NCI-H128 (cell line): ENCODE measurements around the gene SHISA6.

Experiments used
- DNase-seq: peaks from one replicate; lab custom pipeline; 2025; ENCODE audit not compliant: unreplicated experiment; lab: John Stamatoyannopoulos, UW

Gene SHISA6

DNA sequence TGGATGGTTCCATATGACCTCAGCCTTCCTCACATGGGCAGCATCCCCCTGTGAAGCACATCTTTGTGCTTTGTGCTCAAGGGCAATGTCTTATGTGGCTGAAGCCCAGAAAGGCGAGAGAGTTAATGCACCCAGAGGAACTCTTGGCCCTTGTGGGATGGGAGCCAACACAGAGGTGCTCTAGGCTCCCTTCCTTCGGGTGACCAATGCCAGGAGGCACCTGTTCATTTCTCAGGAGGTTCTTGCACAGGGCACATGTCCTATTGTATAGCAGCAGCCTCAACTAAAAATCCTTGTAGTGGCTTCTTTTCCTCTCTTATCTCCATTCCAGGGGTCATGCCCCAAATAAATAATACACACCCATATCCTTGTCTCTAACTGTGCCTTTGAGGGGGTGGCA, 273.6 kb downstream of the SHISA6 start:
- no peak for DNase-seq

DNA sequence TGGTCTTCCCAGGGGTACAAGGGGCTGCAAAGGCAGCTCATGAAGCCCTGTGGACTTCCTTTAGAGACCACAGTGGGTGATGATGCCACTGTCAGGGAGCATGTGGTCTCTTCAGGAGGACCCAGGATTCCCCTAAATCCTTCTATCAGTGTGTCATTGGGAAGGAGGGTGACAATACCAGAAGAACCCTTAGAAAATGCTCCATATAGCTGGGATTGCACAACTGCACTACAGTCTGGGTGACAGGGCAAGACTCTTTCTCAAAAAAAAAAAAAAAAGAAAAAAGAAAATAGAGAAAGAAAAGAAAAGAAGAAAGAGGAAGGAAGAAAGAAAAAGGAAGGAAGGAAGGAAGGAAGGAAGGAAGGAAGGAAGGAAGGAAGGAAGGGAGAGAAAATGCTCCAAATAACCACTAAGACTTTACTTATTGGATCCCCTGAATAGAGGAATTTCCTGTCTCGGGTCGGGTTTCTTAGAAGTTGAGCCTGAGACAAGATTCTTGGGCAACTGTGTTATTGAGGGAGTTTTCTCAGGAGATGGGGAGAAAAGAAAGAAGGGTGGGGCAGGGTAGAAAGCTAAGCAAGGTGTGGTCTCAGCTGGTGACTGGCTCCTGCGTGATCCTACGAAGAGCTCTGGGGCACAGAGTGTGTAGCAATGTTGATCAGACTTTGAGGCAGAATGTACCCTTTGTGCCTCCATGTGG, 274.1 kb downstream of the SHISA6 start:
- no peak for DNase-seq

DNA sequence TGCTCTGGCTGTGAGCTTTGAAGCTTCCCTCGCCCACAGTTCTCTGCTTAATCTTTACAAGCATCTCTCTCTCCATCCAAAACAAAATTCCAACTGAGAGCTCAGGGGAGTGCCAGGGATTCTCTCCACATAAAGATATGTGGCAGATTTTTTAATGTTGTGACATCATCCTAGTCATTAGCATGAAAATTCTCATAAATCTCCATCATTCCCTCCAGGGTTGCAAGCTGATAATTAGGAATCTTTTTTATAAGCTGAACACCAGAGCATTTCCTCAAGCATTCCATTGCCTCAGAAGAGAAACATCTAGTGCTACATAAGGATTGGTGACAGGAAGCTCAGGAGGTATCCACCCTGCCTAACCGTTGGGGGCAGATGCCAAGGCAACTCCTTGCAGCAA, 274.9 kb downstream of the SHISA6 start:
- DNase-seq: no peak

DNA sequence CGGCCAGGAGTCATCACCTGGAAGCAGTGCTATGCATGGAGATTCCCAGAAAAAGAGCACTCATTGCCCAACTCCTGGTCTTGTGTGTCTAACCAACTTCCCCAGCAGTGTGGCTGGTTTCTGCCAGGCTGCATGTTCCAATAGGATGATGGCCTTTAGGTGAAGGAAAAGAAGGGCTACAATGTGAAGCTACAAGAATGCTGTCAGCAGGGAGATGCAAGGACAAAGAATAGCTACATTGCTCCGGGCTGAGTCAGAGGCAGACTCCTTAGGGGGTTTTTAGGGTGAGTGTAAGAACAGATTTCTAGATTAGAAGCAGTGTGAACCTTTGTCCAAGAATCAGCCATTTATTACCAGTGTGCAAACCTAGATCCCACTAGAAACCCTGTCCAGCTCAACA, 294.2 kb downstream of the SHISA6 start:
- DNase-seq: no peak

DNA sequence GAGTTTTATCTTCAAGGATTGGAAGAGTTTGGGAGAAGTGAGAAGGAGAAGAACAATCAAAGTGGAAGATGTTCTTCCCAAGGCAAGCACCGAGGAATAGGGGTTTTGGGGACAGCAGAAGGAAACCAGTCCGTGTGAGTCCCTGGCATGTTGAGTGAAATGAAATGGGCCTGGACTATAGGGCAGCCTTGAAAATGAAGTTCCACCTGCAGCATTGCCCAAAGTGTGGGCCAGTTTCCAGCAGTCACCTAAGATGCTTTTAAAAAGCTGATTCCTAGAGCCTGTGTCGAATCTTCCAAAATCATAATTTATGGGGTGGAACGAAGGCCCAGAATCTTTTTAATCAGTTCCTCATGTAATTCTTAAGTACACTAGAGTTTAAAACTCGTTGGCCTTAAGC, 297.4 kb downstream of the SHISA6 start:
- no peak for DNase-seq

DNA sequence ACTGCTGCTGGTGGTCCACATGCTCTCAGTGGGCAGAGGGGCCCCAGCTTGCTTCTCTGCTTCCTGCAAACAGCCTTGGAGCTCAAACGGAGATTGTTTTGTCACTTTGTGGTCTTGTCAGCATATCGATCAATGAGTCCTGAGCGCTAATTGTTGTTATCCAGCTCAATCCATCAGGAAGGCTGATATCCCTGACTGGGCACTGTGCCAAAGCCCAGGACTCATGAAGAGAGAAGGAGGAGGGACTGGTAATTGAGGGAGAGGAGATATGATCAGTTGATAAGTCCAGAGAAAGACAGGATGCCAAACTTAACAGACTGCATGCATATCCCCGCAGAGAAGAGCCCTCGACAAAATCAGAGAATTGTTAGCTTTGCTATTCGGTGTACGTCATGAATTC, 298.6 kb downstream of the SHISA6 start:
- DNase-seq: no peak

DNA sequence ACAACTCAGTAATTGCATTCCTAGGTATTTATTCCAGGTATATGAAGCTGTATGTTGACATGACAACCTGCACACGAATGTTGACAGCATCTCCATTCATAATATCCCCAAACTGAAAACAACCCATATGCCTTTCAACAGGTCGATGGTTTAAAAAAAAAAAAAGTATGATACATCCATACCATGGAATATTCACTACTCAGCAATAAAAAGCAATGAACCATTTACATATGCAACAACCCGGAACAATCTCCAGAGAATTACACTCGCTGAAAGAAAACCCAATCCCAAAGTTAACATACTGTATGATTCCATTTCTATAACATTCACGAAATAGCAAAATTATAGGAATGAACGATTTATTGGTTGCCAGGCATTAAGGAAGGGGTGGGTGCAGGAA, 304.0 kb downstream of the SHISA6 start:
- no peak for DNase-seq

DNA sequence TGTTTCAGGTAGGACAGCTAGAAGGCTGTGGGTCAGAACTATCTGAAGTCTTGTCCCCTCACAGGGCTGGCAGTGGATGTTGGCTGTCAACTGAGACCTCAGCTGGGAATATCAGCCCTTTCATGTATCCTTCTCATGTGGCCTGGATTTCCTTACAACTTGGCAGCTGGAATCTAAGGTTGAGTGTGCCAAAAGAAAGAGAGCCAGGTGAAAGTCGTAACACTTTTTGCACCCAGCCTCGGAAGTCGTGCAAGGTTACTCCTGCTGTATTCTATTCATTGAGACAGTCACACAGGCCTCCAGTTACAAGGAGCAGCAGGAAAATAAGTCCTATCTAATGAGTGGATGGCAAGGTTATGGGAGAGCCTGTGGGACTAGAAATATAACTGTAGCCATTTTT, 304.7 kb downstream of the SHISA6 start:
- no peak for DNase-seq

DNA sequence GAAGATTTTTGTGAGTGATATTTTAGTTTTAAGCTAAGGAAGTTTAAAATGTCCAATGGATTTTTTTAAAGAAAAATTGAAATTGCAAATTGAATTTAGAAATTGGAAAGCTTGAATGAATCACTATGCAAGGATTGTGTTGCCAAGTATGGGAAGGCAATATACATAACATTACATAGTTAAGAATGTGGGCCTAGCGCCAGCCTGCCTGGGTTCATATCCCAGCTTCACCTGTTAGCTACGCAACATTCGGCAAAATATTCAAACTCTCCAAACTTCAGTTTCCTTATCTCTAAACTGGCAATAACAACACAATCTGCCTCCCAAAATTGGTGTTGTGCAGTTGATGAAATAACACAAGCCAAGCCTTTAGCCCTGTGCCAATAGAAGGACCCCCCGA, 306.8 kb downstream of the SHISA6 start:
- no peak for DNase-seq

DNA sequence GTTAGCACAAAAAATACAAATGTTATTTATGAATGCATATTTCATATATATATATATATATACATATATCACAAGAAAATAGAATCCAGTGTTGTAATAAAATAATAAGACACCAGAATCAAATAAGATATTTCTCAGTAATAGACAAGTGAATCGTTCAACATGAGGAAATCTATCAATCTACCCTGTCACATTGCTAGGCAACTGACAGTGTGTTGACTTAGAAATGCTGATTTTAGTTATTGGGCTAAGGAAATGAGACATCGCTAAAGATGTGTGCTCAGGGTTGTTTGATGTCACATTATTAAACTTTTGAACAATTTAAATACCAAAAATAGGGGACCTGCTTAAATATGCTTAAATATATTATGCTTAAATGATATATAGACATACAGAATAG, 307.4 kb downstream of the SHISA6 start:
- no peak for DNase-seq

DNA sequence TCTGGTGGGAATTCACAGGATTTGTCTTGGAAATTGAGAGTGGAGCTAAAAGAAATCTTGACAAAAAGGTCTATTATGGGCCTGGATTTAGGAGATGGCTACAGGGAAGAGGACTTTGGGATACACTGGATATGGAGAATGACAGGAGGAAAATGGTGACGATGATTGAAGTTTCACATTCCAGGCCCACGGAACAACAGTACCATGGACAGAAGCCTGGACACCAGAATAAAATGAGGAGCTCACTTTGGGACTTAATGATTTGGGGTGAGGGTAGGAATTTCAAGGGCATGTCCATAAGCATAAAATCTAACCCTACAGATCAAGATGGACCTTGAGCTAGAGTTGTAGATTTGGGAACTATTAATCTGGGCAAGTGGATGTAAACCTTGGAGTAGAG, 309.4 kb downstream of the SHISA6 start:
- no peak for DNase-seq

DNA sequence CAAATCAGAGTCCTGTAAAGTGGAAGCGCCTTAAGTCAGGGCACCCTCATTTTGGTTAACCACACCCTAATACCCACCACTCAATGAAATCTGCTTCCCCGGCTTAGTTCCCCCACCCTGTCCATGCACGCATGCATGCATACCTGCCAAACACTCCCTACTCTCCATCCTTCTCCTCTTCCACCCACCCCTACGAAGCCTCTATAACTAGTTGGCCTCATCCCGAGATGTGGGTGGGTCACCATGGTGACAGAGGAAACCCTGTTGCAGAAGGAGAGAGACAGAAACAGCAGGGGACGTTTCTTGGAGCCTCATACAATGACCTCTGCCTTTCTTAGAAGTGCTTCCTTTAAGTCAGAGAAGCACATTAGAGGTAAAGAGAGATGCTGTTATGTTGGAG, 310.4 kb downstream of the SHISA6 start:
- no peak for DNase-seq

DNA sequence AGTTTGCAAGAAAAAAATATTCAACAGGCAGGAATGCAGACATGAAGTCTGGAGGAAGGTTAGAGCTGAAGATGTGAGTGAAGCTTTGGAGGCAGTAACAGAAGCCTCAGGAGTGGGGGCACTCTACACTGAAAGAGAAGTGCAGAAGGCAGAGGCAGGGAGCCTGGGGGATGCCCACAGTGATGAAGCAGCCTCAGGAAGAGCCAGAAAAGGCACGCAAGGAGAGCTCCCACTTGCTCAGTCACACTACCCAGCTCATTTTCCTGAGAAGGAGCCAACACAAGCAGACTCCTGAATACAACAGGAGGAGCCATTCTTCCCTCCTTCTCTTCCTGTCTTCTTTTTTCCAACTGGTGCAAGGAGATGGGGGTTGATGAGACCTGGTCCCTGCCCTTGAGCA, 312.1 kb downstream of the SHISA6 start:
- no peak for DNase-seq

DNA sequence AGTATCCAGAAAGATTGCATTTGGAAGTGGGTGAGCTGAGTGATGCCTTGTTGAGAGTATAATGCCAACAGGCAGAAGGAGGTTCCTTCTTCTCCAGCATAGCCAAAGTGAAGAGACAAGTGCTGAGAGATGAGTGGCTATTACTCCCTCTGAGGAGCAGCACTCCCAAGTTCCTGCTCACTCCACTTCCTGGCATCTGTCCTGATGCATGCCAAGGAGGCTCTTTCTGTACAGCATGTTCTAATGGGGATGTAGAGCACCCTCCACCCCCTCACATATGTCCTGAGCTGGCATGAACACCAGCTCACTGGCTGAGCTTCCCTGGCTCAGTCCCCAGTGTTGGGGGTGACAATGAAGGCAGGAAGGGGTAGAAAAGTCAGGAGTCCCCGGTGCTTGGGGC, 313.0 kb downstream of the SHISA6 start:
- no peak for DNase-seq

DNA sequence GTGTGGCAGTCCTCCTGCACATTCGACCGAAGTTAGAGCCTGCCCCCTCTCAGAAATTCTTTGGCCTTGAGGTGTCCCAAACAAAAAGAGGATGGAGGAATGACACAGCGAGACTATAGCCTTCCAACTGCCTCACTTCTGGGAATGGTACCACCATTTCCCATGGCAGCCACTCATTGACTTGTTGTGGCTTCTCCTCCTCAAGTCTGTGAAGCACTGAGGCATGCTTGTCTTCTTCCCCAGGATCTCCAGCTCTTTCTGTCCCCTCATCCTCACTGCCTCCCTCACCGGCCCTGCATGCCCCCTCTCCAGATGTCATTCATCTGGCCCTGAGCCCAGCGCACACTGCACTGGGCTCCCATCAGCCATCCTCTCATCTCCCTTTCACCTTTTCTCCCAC, 313.5 kb downstream of the SHISA6 start:
- no peak for DNase-seq

DNA sequence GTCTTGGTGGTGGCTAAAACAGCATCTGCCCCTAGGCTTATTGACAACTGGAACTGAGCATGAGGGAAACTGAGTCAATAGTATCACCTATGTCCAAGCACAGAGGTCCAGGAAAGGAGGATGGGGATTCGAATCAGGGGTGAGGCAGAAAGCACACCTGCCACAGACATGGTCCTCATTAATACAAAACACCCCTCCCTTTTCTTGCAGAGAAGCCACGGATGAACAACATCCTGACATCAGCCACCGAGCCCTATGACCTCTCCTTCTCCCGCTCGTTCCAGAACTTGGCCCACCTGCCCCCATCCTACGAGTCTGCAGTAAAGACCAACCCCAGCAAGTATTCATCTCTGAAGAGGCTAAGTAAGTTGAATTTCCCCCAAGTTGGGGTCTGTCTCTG, 314.5 kb downstream of the SHISA6 start:
- no peak for DNase-seq

DNA sequence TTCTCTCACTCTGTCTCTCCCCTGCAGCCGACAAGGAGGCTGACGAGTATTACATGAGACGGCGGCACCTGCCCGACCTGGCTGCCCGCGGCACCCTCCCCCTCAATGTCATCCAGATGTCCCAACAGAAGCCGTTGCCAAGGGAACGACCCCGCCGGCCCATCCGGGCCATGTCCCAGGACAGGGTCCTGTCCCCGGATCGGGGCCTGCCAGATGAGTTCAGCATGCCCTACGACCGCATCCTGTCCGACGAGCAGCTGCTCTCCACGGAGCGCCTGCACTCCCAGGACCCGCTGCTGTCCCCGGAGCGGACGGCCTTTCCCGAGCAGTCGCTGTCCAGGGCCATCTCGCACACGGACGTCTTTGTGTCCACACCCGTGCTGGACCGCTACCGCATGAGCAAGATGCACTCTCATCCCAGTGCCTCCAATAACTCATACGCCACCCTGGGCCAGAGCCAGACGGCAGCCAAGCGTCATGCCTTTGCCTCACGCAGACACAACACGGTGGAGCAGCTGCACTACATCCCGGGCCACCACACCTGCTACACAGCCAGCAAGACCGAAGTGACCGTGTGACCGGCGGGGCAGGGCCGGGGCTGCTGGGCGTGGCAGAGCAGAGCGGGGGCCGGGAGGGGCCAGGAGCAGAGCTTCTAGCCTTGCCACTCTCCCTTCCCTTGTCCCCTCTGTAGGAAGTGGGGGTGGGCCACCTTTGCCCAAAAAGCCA, 316.9 kb downstream of the SHISA6 start:
- no peak for DNase-seq

DNA sequence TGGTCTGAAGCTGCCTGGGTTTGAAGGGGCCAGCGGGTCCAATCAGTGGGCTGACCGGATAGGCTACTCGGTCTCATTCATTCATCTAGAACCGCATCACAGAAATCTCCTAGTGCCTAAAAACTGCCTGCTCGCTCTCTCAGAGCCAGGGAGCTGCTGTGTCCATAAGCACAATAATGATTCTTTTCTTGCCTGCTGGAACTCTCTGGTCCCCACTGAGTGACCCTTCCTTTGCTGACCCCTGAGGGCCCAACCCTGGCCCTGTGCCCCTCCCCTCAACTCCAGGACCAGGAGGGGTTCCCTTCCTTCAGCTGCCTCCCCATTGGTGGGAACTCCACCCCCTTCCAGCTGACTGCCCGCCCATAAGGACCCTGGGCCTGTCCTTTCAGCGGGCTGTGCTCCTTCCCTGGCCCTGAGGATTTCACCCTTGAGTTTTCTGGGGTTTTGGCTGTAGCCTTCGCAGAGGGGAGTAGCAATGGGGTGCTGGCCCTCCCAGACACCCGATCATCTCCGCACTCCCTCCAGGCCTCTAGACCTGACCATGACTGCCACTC, 317.7 kb downstream of the SHISA6 start:
- DNase-seq: no peak

DNA sequence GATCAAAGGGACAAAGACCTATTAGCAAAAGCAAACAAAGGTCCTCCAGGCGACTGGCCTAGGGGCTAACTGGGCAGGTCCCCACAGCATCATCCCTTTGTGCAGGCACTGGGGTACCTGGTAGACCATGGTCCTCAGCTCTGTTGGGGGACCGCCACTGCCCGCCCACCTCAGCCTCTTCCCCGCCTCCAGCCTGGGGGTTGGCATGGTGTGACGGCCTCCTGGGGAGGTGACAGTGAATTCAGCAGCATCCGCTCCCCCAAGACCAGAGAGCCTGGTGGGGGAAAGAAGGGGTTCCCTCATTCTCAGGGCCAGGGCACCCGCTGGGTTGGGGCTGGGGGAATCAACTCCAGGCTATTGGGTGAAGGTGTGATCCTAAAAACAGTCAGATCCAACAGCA, 318.6 kb downstream of the SHISA6 start:
- no peak for DNase-seq

DNA sequence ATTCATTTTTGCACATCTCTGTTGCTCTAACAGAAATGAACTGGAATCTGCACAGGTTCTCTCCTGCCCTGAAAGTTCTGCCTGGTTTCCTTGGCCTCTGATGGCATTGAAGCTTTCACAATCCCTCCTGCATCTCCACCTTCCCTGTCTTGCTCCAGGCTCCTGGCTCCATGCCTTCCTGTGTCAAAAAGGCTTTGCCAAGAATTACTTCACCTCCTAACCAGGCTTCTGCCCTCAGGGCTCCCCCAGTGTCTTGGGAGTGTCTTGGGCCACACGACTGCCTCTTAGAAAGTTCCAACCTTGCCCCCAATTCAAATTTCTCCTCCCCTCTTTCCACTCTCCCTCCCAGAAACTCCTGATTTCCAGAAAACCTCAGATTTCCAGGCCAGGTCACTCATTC, 320.3 kb downstream of the SHISA6 start:
- no peak for DNase-seq

DNA sequence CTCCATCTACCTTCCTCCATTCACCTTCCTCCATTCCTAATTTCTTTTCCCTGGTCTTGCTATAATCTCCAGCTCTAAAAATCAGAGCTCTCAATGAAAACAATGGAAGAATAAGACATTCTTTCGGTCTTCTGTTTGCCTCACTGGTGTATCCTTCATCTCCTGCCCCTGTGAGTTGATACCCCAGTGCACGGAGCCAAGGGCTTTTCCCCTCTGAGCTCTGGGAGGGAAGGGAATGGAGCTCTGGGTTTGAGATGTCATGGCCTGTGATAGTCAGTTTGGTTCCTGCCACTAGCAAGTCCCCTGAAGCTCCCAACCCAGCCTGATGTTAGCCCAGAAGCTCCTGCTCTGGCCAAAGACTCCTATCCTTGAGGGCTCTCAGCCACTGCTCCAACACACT, 320.7 kb downstream of the SHISA6 start:
- DNase-seq: no peak

DNA sequence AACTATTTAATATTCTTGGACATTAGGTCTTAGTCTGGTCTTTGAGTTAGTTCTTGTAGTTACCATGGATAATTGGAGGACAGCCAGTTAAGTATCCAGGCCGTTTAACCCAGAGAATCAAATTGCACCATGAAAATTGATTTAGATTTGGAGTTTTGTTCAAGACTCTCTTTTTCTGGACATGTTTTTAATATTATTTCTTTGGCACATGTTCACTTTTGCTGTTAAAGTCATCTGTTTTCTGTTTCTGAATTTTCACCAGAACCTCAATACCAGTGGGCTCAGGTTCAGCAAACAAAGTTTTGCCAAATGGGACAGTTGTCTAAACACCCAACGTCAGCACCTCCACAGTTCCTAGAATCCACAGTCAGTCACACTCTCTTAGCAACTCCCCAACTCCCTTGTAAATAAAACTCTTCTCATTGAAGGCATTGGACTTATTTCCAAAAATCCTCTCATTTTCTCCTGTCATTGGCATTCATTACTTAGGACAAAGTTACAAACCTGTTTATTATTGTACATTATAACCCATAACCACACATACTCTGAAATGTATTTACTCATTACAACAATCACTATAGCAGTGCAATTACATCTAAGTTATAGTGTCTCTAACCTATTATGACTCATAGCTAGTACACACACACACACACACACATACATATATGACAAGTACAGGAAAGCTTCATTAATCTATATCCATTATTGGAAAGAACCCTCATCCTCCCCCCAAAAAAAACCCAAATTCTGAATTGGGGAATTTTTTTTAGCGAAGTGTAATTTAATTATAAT, 323.8 kb downstream of the SHISA6 start:
- DNase-seq: no peak
